Stimulated activated effector memory CD8-positive, alpha-beta T cell treated with anti-CD3 and anti-CD28 coated beads, Interleukin-12 subunit alpha, Interleukin-12 subunit beta, amount 100 ng/mL, for 72 hours (primary cell): ENCODE data around the gene SPATS2L.

Source experiments
- ATAC-seq: fragments of 150-1000 bp; cut with Tn5 transposase; 2 replicates; pipeline ENCODE4 v1.10.0; 2021
- DNase-seq, 2 donors: peaks; one replicate each; pipeline ENCODE4 v3.0.0; 2021 to 2022; ENCODE audit warnings: low spot score in 2 of 2
- H3K27ac Mint-ChIP-seq: one replicate; pipeline ENCODE4 v1.8.0; 2022; ENCODE audit warnings: mild to moderate bottlenecking, mixed read lengths
- H3K36me3 Mint-ChIP-seq: one replicate; pipeline ENCODE4 v1.8.0; 2022; ENCODE audit warnings: mild to moderate bottlenecking, mixed read lengths
- H3K4me1 Mint-ChIP-seq: one replicate; pipeline ENCODE4 v1.8.0; 2022; ENCODE audit warnings: mixed read lengths
- H3K4me3 Mint-ChIP-seq: one replicate; pipeline ENCODE4 v1.8.0; 2022; ENCODE audit warnings: mild to moderate bottlenecking, mixed read lengths
- H3K9me3 Mint-ChIP-seq: one replicate; pipeline ENCODE4 v1.8.0; 2022; ENCODE audit warnings: mixed read lengths

The SPATS2L gene

GRCh38 chr2:200417366-200417765 lies 110.9 kb downstream of the SPATS2L start:
- Mint-ChIP-seq H3K27ac (no peak overlapping the region), H3K36me3 (peaks cover 12% of the 10 kb centered on the region), H3K4me1 (no peaks in the 10 kb centered on the region), H3K4me3 (no peak overlapping the region), H3K9me3 (no peaks in the 10 kb centered on the region)
- no peak for DNase-seq
- no peak for ATAC-seq

DNA sequence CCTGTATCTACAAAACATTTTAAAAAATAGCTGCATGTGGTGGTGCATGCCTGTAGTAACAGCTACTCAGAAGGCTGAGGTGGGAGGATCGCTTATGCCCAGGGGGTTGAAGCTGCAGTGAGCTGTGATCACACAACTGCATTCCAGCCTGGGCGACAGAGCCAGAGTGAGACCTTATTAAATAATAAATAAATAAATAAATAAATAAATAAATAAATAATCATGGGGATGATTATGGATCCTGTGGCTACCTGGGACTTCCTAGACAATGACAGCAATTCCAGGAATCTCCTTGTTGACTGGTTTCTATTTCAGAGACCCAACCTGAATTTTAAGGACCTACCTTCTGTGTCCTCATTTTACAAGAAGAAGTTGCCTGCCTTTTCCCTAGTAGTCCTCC lies 111.9 kb downstream of the SPATS2L start:
- no peak overlapping the region for H3K4me3 Mint-ChIP-seq
- ATAC-seq = no peak
- no peak overlapping the region for H3K27ac Mint-ChIP-seq

GRCh38 chr2:200419325-200419724 lies 112.8 kb downstream of the SPATS2L start:
- no peak for DNase-seq
- Mint-ChIP-seq H3K27ac (no peak overlapping the region), H3K9me3 (no peaks in the 10 kb centered on the region), H3K36me3 (peaks cover 12% of the 10 kb centered on the region), H3K4me1 (peaks cover 6% of the 10 kb centered on the region), H3K4me3 (no peak overlapping the region)
- ATAC-seq = no peak

More for the DNA sequence above, 111.9 kb downstream of the SPATS2L start:
- Mint-ChIP-seq H3K36me3 (peaks cover 12% of the 10 kb centered on the region), H3K9me3 (no peaks in the 10 kb centered on the region), H3K4me1 (peaks cover 6% of the 10 kb centered on the region)
- no peak for DNase-seq

GRCh38 chr2:200421270-200421669 lies 114.8 kb downstream of the SPATS2L start:
- no peak overlapping the region for H3K4me3 Mint-ChIP-seq
- peaks cover 12% of the 10 kb centered on the region for H3K36me3 Mint-ChIP-seq
- peak; percentile 44 for ATAC-seq
- H3K4me1 Mint-ChIP-seq = peaks cover 6% of the 10 kb centered on the region
- H3K27ac Mint-ChIP-seq = no peak overlapping the region
- H3K9me3 Mint-ChIP-seq = no peaks in the 10 kb centered on the region
- no peak for DNase-seq

GRCh38 chr2:200422071-200422470 lies 115.6 kb downstream of the SPATS2L start:
- Mint-ChIP-seq H3K4me1 (peaks cover 6% of the 10 kb centered on the region), H3K9me3 (no peaks in the 10 kb centered on the region), H3K27ac (no peak overlapping the region), H3K4me3 (no peak overlapping the region), H3K36me3 (peaks cover 12% of the 10 kb centered on the region)
- DNase-seq (no peak), ATAC-seq (no peak)

GRCh38 chr2:200422532-200423261 lies 116.2 kb downstream of the SPATS2L start:
- peaks cover 12% of the 10 kb centered on the region for H3K36me3 Mint-ChIP-seq
- DNase-seq = no peak
- H3K4me1 Mint-ChIP-seq = peaks cover 6% of the 10 kb centered on the region
- no peaks in the 10 kb centered on the region for H3K9me3 Mint-ChIP-seq
- no peak overlapping the region for H3K4me3 Mint-ChIP-seq
- no peak overlapping the region for H3K27ac Mint-ChIP-seq
- ATAC-seq = peak; percentile 84

GRCh38 chr2:200423541-200423940 lies 117.0 kb downstream of the SPATS2L start:
- Mint-ChIP-seq H3K4me1 (peaks cover 6% of the 10 kb centered on the region), H3K4me3 (no peak overlapping the region), H3K9me3 (no peaks in the 10 kb centered on the region), H3K27ac (no peak overlapping the region), H3K36me3 (peaks cover 12% of the 10 kb centered on the region)
- no peak for ATAC-seq
- DNase-seq = no peak

- ATAC-seq = no peak
- H3K36me3 Mint-ChIP-seq = no peaks in the 10 kb centered on the region
- H3K9me3 Mint-ChIP-seq = no peaks in the 10 kb centered on the region
- H3K4me1 Mint-ChIP-seq = peaks cover 6% of the 10 kb centered on the region
- H3K27ac Mint-ChIP-seq = no peak overlapping the region
- no peak overlapping the region for H3K4me3 Mint-ChIP-seq
- no peak for DNase-seq
These were observed 118.7 kb downstream of the SPATS2L start for GRCh38 chr2:200425026-200425821.

- peaks cover 6% of the 10 kb centered on the region for H3K4me1 Mint-ChIP-seq
- no peaks in the 10 kb centered on the region for H3K36me3 Mint-ChIP-seq
- no peak overlapping the region for H3K27ac Mint-ChIP-seq
- H3K9me3 Mint-ChIP-seq = no peaks in the 10 kb centered on the region
- no peak overlapping the region for H3K4me3 Mint-ChIP-seq
- ATAC-seq (no peak), DNase-seq (no peak)
These were observed 120.3 kb downstream of the SPATS2L start for GRCh38 chr2:200426754-200427153.

GRCh38 chr2:200428961-200429665 lies 122.6 kb downstream of the SPATS2L start:
- H3K4me3 Mint-ChIP-seq = no peak overlapping the region
- H3K9me3 Mint-ChIP-seq = peaks cover 3% of the 10 kb centered on the region
- H3K4me1 Mint-ChIP-seq = peaks cover 6% of the 10 kb centered on the region
- H3K27ac Mint-ChIP-seq = no peak overlapping the region
- DNase-seq (no peak), ATAC-seq (no peak)
- no peaks in the 10 kb centered on the region for H3K36me3 Mint-ChIP-seq

- no peak for ATAC-seq
- no peak overlapping the region for H3K4me3 Mint-ChIP-seq
These were observed 123.5 kb downstream of the SPATS2L start for GRCh38 chr2:200430017-200430416.

GRCh38 chr2:200431996-200432705 lies 125.7 kb downstream of the SPATS2L start:
- ATAC-seq = no peak
- no peaks in the 10 kb centered on the region for H3K36me3 Mint-ChIP-seq

More at GRCh38 chr2:200430017-200430416, 123.5 kb downstream of the SPATS2L start:
- no peak for DNase-seq
- no peak overlapping the region for H3K27ac Mint-ChIP-seq
- H3K4me1 Mint-ChIP-seq = peaks cover 6% of the 10 kb centered on the region
- H3K9me3 Mint-ChIP-seq = peaks cover 3% of the 10 kb centered on the region
- no peaks in the 10 kb centered on the region for H3K36me3 Mint-ChIP-seq

GRCh38 chr2:200435379-200435778 lies 128.9 kb downstream of the SPATS2L start:
- no peak for DNase-seq
- peaks cover 4% of the 10 kb centered on the region for H3K36me3 Mint-ChIP-seq

More at GRCh38 chr2:200431996-200432705, 125.7 kb downstream of the SPATS2L start:
- H3K9me3 Mint-ChIP-seq = peaks cover 3% of the 10 kb centered on the region
- H3K4me3 Mint-ChIP-seq = no peak overlapping the region
- no peak for DNase-seq
- H3K27ac Mint-ChIP-seq = no peak overlapping the region
- peaks cover 6% of the 10 kb centered on the region for H3K4me1 Mint-ChIP-seq

GRCh38 chr2:200438251-200438650 lies 131.8 kb downstream of the SPATS2L start:
- Mint-ChIP-seq H3K4me1 (no peaks in the 10 kb centered on the region), H3K9me3 (no peaks in the 10 kb centered on the region), H3K36me3 (peaks cover 15% of the 10 kb centered on the region), H3K4me3 (no peak overlapping the region), H3K27ac (no peak overlapping the region)
- ATAC-seq = no peak
- no peak for DNase-seq

More at GRCh38 chr2:200435379-200435778, 128.9 kb downstream of the SPATS2L start:
- Mint-ChIP-seq H3K27ac (no peak overlapping the region), H3K4me3 (no peak overlapping the region), H3K4me1 (peaks cover 6% of the 10 kb centered on the region), H3K9me3 (peaks cover 3% of the 10 kb centered on the region)
- ATAC-seq = no peak

- Mint-ChIP-seq H3K27ac (no peak overlapping the region), H3K9me3 (no peaks in the 10 kb centered on the region), H3K36me3 (peaks cover 15% of the 10 kb centered on the region), H3K4me3 (no peak overlapping the region), H3K4me1 (no peaks in the 10 kb centered on the region)
- DNase-seq (no peak), ATAC-seq (no peak)
These were observed 132.4 kb downstream of the SPATS2L start for GRCh38 chr2:200438846-200439245.
